Activated CD4-positive, alpha-beta memory T cell treated with anti-CD3 and anti-CD28 coated beads, Interleukin-2, amount 10 ng/mL, durations not matched to agents 7 days and 5 days (primary cell): Measurements from ENCODE around the gene MLIP. TPM values are rescaled to one million over a fixed set of nuclear protein-coding genes. Genes with fewer than 3 reads are reported as not detected.

Source experiments
- total RNA-seq, 2 experiments: library from RNA; stranded (reverse); gene quantifications; one replicate each; pipeline ENCODE4 v1.2.3, GENCODE V29; 2021

The MLIP gene
- total RNA-seq, 2 experiments from 2014 or later = not detected

Other genes with a start within 250 kb of the MLIP start
- gene TINAG, start 197.0 kb downstream of the MLIP start, total RNA-seq = not detected